Measurements from ENCODE around the gene THSD7B.

- TF ChIP-seq, protein P1, sequence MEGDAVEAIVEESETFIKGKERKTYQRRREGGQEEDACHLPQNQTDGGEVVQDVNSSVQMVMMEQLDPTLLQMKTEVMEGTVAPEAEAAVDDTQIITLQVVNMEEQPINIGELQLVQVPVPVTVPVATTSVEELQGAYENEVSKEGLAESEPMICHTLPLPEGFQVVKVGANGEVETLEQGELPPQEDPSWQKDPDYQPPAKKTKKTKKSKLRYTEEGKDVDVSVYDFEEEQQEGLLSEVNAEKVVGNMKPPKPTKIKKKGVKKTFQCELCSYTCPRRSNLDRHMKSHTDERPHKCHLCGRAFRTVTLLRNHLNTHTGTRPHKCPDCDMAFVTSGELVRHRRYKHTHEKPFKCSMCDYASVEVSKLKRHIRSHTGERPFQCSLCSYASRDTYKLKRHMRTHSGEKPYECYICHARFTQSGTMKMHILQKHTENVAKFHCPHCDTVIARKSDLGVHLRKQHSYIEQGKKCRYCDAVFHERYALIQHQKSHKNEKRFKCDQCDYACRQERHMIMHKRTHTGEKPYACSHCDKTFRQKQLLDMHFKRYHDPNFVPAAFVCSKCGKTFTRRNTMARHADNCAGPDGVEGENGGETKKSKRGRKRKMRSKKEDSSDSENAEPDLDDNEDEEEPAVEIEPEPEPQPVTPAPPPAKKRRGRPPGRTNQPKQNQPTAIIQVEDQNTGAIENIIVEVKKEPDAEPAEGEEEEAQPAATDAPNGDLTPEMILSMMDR (IDR thresholded peaks at IDR 0.05) = no peak
- TF ChIP-seq POLR2A (IDR thresholded peaks at IDR 0.05) (no peak), EP300 (IDR thresholded peaks at IDR 0.05) (no peak)
These were observed 416.0 kb downstream of the THSD7B start for GRCh38 chr2:137181370-137181769.
